Neural progenitor cell (in vitro differentiated cells): ENCODE results near the gene TUBB2A.
"Not testable (repeated sequence)": the region's sequence is repeated elsewhere in the genome, so short reads cannot be mapped to it uniquely, and the experiment has no call there.

Experiments
- CTCF ChIP-seq: fragments of 200-600 bp; sonication (generic); IDR thresholded peaks from 2 replicates; pipeline ENCODE4 v1.5.1; 2017; ENCODE audit warnings: antibody characterized with exemption, mild to moderate bottlenecking
- EZH2 ChIP-seq: fragments of 200-600 bp; sonication (generic); IDR thresholded peaks from 2 replicates; pipeline ENCODE4 v1.6.1; 2017; ENCODE audit warnings: antibody characterized with exemption, mild to moderate bottlenecking, moderate library complexity

- TF ChIP-seq EZH2, CTCF: not testable (repeated sequence)
Observed at GRCh38 chr6:3137873-3138272, 19.5 kb downstream of the TUBB2A start.
